Natural killer cell (primary cell): Measurements from ENCODE around the gene FAM171A1. TPM values are rescaled to one million over a fixed set of nuclear protein-coding genes. Genes with fewer than 3 reads are reported as not detected.

Experiments used
- ATAC-seq, 3 donors: fragments of 150-1000 bp in 2 of 3; fragments of 200-7000 bp in 1 of 3; cut with Tn5 transposase; 1 replicate in 1 of 3; 2 replicates in 2 of 3; pipeline ENCODE4 v1.10.0; 2021; ENCODE audit warnings: mild to moderate bottlenecking in 2 of 3, moderate library complexity in 2 of 3
- DNase-seq, 2 donors: peaks; one replicate each; pipeline versions ENCODE4 v3.0.0 to v3.0.0-alpha.2; 2013 to 2021; ENCODE audit warnings: mixed read lengths in 1 of 2
- H3K27ac ChIP-seq: one replicate; pipeline ENCODE4 v1.5.1; 2013; ENCODE audit warnings: mild to moderate bottlenecking, low read length
- H3K27me3 ChIP-seq: one replicate; pipeline ENCODE4 v1.6.1; 2013; ENCODE audit warnings: low read length; ENCODE audit not compliant: control insufficient read depth, insufficient read depth
- H3K36me3 ChIP-seq: one replicate; pipeline ENCODE4 v1.6.1; 2013; ENCODE audit warnings: low read length; ENCODE audit not compliant: control insufficient read depth, insufficient read depth
- H3K4me1 ChIP-seq: one replicate; pipeline ENCODE4 v1.6.1; 2013; ENCODE audit warnings: low read length; ENCODE audit not compliant: control insufficient read depth, insufficient read depth
- H3K4me3 ChIP-seq: one replicate; pipeline ENCODE4 v1.5.1; 2013; ENCODE audit warnings: low read length
- H3K9me3 ChIP-seq: one replicate; pipeline ENCODE4 v1.6.1; 2013; ENCODE audit warnings: low read length; ENCODE audit not compliant: control insufficient read depth, insufficient read depth
- H3K27ac Mint-ChIP-seq, 2 donors: one replicate each; pipeline ENCODE4 v1.8.0; 2022; ENCODE audit warnings: mild to moderate bottlenecking in 2 of 2, mixed read lengths in 2 of 2, moderate library complexity in 1 of 2
- H3K27me3 Mint-ChIP-seq, 2 donors: one replicate each; pipeline ENCODE4 v1.8.0; 2022; ENCODE audit warnings: low read depth in 2 of 2, mixed read lengths in 2 of 2
- H3K36me3 Mint-ChIP-seq: one replicate; pipeline ENCODE4 v1.8.0; 2022; ENCODE audit warnings: mixed read lengths
- H3K4me1 Mint-ChIP-seq, 2 donors: one replicate each; pipeline ENCODE4 v1.8.0; 2022; ENCODE audit warnings: mixed read lengths in 2 of 2
- H3K4me3 Mint-ChIP-seq: one replicate; pipeline ENCODE4 v1.8.0; 2022; ENCODE audit warnings: mild to moderate bottlenecking, moderate library complexity, mixed read lengths
- H3K9me3 Mint-ChIP-seq, 2 donors: one replicate each; pipeline ENCODE4 v1.8.0; 2022; ENCODE audit warnings: mixed read lengths in 2 of 2
- WGBS: methylation state at CpG from one replicate; pipeline ENCODE4 v1.1.7; 2013; ENCODE audit warnings: missing lambda C conversion rate; ENCODE audit not compliant: insufficient coverage; 5-methylcytosine and 5-hydroxymethylcytosine counted together
- intact Hi-C: fragments of 100-400 bp; cut with micrococcal nuclease; formaldehyde crosslinking; loops from one replicate; pipeline ENCODE4 v1.14.2; 2022
- total RNA-seq, 4 donors: library from RNA; stranded (reverse); fragments of 120-200 nt in 1 of 4; gene quantifications; one replicate each; pipeline versions ENCODE4 v1.2.3 to v1.2.4, GENCODE V29; 2013 to 2022
- TF ChIP-seq, protein P1 (sequence below): fragments of 200-600 bp; IDR thresholded peaks from one replicate; pipeline ENCODE4 v1.8.0; 2022; ENCODE audit warnings: antibody characterized with exemption

FAM171A1 gene
- total RNA-seq, 3 donors from 2014 or later (not counting 1 experiment from before 2014, with no cell fraction given) = 0.99 to 2.3 (median 1.6) TPM

DNA sequence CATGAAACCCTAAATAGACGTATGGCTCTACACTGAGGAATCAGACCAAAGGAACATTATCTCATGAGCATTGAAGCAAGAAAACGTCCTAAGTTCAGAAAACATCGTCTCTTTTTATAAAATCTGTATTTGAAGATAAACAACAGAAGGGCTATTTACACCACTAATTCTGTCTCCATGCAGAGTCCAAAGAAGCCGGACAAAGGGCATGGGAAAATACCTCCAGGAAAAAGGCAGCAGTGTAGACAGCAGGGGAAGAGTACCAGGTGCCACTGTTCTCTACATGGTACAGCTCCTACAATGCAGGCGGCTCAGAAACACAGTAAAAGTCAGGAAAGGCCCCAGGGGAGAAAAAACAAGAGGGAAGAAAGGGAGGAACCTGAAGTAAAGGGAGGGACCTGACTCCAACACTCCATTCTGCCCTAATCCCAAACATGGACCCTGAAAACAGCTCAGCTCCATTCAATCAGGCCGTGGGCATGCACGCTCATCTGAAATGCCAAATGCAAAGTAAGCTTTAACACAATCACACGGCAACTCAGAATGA is 17.5 kb downstream of the FAM171A1 start:
- Histone ChIP-seq H3K4me1 (no peaks in the 10 kb centered on the region), H3K9me3 (no peaks in the 10 kb centered on the region), H3K36me3 (no peaks in the 10 kb centered on the region), H3K27me3 (peaks cover 3% of the 10 kb centered on the region), H3K4me3 (no peak overlapping the region), H3K27ac (no peak overlapping the region)
- Mint-ChIP-seq H3K27me3 (peaks cover 10 to 30% of the 10 kb centered on the region in 2 donors), H3K4me1 (no peaks in the 10 kb centered on the region), H3K27ac (no peak overlapping the region), H3K9me3 (no peaks in the 10 kb centered on the region), H3K36me3 (no peaks in the 10 kb centered on the region), H3K4me3 (no peak overlapping the region)
- DNase-seq (no peak), ATAC-seq (no peak)
- TF ChIP-seq, protein P1, sequence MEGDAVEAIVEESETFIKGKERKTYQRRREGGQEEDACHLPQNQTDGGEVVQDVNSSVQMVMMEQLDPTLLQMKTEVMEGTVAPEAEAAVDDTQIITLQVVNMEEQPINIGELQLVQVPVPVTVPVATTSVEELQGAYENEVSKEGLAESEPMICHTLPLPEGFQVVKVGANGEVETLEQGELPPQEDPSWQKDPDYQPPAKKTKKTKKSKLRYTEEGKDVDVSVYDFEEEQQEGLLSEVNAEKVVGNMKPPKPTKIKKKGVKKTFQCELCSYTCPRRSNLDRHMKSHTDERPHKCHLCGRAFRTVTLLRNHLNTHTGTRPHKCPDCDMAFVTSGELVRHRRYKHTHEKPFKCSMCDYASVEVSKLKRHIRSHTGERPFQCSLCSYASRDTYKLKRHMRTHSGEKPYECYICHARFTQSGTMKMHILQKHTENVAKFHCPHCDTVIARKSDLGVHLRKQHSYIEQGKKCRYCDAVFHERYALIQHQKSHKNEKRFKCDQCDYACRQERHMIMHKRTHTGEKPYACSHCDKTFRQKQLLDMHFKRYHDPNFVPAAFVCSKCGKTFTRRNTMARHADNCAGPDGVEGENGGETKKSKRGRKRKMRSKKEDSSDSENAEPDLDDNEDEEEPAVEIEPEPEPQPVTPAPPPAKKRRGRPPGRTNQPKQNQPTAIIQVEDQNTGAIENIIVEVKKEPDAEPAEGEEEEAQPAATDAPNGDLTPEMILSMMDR = no peak
- 88% methylated on average over 7 of the region's 8 CpGs for WGBS
- intact Hi-C loops = no loop called here

DNA sequence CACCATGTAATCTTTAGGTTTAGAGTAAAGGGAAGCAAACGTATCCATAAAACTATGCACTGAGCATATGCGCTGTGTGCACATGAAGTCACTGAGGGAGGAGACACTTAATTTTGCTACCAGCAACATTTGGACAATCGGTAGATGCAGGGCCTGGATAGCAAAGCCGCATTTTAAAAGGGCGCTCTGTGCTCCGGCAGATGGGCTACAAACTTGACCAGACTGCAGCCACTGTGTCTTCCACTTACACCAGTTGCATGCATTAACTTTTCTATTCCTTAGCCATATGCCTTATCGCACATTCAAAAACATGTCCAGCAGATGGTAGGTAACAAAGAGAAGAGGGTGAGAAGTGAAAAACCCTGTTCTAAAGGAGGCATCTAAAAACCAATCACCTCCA is 18.3 kb downstream of the FAM171A1 start:
- Histone ChIP-seq H3K9me3 (no peaks in the 10 kb centered on the region), H3K4me3 (no peak overlapping the region), H3K27ac (no peak overlapping the region), H3K27me3 (peaks cover 3% of the 10 kb centered on the region), H3K36me3 (no peaks in the 10 kb centered on the region), H3K4me1 (no peaks in the 10 kb centered on the region)
- DNase-seq (no peak), ATAC-seq (no peak)
- WGBS = 90% methylated on average over 6 of the region's 7 CpGs
- H3K27me3 Mint-ChIP-seq = peaks cover 7 to 30% of the 10 kb centered on the region in 2 donors
- H3K36me3 Mint-ChIP-seq = no peaks in the 10 kb centered on the region
- no peak overlapping the region for H3K4me3 Mint-ChIP-seq
- H3K27ac Mint-ChIP-seq = no peak overlapping the region
- intact Hi-C loops = no loop called here
- TF ChIP-seq, protein P1 = no peak
- H3K4me1 Mint-ChIP-seq = no peaks in the 10 kb centered on the region
- H3K9me3 Mint-ChIP-seq = no peaks in the 10 kb centered on the region

DNA sequence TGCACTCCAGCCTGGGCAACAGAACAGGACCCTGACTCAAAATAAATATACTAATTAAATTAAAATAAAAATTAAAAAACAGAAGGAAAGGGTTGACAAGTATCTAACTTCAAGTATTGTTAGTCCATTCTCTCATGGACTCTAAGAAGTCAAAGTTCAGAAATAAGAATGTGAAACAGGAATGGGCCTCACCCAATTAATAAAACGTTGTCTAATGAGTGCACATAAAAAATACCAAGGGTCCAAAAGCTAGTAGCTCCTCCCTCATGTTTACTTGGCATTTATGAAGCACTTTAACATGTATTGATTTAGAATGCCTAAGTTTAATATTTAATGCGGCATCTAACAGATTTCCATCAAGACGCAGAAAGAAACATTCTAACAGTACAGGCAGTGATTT is 18.9 kb downstream of the FAM171A1 start:
- H3K4me1 ChIP-seq = no peaks in the 10 kb centered on the region
- no peak for DNase-seq
- TF ChIP-seq, protein P1 = no peak
- WGBS = 87% methylated on average over 3 of the region's 3 CpGs
- intact Hi-C loops = no loop called here
- no peak overlapping the region for H3K27ac Mint-ChIP-seq
- no peaks in the 10 kb centered on the region for H3K9me3 ChIP-seq
- no peak overlapping the region for H3K4me3 ChIP-seq
- H3K4me1 Mint-ChIP-seq = no peaks in the 10 kb centered on the region
- ATAC-seq = no peak
- H3K36me3 ChIP-seq = no peaks in the 10 kb centered on the region
- no peaks in the 10 kb centered on the region for H3K36me3 Mint-ChIP-seq
- no peaks in the 10 kb centered on the region for H3K9me3 Mint-ChIP-seq
- no peak overlapping the region for H3K27ac ChIP-seq
- H3K27me3 Mint-ChIP-seq = peaks cover 7 to 30% of the 10 kb centered on the region in 2 donors
- H3K27me3 ChIP-seq = peaks cover 3% of the 10 kb centered on the region
- no peak overlapping the region for H3K4me3 Mint-ChIP-seq
